Fibroblast of upper back skin (primary cell): ENCODE results near the gene SLC11A2.
"Not testable (repeated sequence)": the region's sequence is repeated elsewhere in the genome, so short reads cannot be mapped to it uniquely, and the experiment has no call there.

ENCODE experiments used
- DNase-seq: peaks from one replicate; pipeline ENCODE4 v3.0.0-alpha.2; 2013

Gene SLC11A2

GRCh38 chr12:50988871-50989270, 37.3 kb downstream of the SLC11A2 start:
- no peak for DNase-seq

DNA sequence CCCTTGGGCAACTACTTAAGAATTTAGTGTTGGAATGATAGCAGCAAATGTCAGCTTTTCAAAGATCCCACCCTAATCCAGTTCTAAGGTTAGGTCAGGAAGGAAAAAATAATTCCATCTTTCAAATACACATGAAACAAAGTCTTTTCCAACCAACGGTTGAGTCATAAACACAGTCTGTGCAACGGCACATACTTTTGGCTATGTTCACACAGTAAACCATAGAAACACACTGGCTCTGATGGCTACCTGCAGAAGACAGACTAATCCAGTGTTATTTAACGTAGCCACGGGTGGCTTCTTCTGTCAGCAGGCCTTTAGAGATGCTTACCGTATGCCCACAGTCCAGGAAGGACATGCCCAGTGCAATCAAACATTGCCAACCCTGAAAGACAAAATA, 38.1 kb downstream of the SLC11A2 start:
- peak; percentile 53 for DNase-seq

- DNase-seq = peak; percentile 65
Observed at GRCh38 chr12:50986966-50987737, 39.0 kb downstream of the SLC11A2 start.

- DNase-seq = peak; percentile 66
Observed at GRCh38 chr12:50985322-50985721, 40.9 kb downstream of the SLC11A2 start.

DNA sequence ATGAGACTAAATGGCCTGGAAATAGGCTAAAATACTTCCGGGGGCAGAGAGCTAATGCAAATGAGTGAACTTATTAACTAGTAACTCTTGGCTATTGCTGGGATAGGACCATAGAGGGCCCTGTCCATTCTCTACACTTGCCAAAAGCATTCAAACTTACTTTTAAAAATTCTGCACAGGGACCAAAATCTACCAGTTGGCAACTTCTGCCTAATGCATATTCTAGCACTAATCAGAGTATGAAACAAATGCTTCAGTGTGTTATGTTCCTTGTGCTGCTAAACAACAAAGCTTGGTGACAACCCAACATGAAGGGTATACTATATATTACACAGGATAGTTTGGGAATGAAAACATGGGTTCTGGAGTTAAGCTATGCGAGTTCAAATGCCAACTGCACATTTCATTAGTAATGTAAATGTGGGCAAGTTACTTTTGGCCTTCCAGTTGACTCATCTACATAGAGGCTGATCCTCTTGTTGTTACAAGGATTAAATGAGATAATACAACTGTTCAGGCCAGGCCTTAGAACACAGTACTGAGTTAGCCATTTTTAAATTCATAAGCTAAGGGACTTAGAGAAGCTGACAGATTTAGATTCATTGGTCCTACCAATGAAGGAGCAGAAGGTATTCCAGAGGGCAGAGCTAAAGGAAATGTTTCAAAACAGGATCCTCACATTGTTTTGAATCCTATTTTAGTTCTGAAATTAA, 41.4 kb downstream of the SLC11A2 start:
- peak; percentile 27 for DNase-seq

DNA sequence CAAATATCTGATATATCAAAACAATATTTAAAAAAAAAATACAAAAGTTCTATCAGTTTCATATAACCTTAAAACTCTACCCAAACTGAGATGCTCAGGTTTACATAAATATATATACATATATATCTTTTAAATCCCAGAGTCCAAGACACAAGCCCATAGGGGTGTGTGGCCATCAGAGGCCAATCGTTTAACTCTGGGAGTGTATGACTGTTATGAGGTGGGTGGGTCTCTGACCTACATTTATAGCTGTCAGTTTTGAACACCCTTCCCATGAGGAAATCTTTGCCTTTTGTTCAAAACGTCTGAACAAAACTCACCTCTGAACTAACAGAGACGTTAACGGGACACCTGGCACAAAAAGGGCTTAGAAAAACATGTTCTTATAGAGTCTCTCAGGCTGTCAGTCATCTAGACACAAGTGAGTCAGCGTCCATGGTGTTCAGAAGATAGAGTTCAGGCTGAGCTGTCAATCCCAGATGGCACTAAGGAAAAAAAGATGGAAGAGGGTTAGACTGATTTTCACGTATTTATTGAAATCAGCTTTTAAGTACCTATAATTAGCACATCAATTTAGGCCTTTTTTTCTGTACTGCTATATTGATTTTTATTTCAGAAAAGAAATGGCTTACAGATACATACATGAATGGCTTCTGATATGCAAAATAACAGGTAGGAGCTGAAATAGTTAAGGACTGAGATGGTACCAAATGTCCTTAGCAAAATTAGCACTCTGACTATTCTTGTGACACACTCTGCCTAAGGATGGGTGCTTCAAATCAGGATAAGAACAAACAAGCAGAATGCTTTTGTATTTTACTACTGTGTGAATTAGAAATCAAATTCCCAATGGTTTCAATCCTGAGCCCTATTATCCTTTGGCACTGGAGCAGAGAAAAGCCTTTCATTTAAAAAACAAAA, 44.6 kb downstream of the SLC11A2 start:
- no peak for DNase-seq

DNA sequence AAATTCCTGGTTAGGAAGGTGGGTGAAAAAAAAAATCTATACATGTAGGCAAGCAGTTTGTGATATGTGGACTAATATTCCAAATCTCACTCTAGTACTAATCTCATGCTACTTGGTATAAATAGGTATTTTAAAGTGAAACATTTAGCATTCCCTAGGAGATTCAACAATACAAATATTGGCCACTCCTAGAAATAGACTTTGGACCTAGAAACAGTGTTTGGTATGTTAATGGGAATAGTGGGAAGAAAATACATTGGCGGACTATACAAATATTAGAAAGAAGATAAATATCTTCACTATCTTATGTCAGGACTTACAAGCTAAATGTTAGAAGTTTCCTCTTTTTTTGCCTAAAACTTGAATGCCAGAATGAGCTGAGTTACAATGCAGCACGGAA, 45.6 kb downstream of the SLC11A2 start:
- DNase-seq = no peak

DNA sequence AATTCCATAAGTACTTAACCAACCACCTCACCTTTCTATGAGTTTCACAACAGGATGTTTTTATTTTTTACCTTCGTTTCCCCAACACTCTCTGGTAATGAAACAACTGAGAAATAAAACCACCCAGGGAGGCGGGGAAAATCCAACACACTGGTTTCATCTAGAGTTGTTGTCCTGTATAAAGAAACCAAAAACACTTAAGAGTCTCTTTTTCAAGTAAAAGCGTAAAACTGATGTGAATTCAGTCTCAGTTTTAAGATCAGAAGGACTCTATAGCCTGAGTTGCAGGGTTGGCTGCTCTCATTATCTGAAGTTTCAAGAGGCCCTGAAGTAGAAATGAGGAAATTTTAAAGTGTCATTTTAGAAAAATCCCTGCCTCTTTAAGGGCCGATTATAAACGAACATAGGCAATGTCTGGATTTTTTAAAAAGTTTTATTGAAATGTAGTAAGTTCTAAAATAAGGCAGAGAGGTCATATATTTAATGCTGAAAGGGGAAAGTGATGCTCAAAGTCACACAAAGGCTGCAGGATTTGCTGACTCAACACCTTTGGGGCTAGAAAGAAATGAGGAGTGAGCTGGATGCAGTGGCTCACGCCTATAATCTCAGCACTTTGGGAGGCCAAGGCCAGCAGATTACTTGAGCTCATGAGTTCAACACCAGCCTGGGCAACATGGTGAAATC, 46.7 kb downstream of the SLC11A2 start:
- DNase-seq = no peak

- DNase-seq = peak; percentile 39
Observed at GRCh38 chr12:50971946-50972345, 54.2 kb downstream of the SLC11A2 start.

- no peak for DNase-seq
Observed at GRCh38 chr12:50964432-50964831, 61.8 kb downstream of the SLC11A2 start.

DNA sequence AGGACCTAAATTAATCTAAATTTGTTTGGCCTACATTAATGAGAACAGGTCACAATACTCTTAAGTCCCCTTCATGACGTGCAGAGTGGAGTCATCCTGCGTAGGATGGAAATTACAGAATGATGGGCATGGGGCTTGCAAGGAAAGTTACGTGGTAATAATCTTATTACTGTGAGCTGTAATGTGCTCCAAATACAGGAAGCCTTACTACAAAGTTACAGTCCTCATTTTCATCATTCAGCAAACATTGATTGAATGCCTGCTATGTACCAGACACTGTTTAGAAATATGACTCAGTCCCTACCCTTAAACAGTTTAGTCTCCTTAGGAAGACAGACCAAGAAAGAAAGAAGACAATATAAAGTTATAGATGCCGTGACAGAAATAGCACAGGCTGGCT, 64.5 kb downstream of the SLC11A2 start:
- DNase-seq = no peak

GRCh38 chr12:50960130-50960529, 66.1 kb downstream of the SLC11A2 start:
- no peak for DNase-seq

DNA sequence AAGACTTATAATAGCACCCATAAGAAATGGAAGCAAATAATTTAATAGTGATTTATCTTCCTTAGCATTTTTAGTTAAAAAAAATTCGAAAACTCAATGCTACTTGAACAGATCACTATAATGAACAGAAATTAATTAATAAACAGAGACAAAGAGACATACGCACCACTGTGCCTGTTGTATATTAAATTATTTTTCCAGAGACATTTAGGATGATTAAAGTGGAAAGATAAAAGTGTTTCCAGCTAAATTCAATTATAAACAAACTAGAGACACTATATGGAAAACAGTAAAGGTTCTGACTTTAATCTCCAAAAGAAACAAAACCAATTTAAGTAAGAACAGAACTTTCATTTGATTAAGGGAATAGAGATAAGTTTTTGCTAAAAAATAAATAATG, 70.5 kb downstream of the SLC11A2 start:
- DNase-seq = no peak

DNA sequence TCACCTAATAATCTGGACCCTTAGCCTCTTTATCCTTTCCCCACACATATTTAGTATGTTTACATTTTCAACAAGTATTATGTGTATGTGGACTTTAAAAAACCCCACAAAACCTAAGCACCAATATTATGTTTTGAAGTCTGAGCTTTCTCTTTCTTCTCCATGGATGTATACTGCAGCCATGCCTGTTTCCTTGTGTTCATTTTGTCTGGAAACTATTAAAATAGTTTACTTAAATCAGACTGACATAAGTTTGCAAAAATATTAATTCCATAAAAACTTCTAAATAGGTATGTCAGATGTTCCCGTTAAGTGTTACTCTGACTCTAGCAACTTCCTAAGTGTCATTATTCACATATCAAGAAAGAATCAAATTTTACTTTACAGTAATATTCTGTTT, 70.9 kb downstream of the SLC11A2 start:
- DNase-seq = no peak

DNA sequence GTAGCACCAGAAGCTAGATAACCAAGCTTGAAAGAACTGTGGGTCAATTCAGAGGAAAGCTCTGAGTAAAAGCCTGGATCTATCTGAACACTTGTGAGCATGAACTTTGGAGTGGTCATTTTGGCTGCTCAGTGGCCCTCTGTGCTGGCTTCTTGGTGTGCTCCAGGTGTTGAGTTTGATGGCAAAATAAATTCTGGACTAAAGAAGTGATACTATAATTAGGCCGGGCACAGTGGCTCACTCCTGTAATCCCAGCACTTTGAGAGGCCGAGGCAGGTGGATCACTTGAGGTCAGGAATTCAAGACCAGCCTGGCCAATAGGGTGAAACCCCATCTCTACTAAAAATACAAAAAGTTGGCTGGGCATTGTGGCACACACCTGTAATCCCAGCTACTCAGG, 71.4 kb downstream of the SLC11A2 start:
- not testable (repeated sequence) for DNase-seq

DNA sequence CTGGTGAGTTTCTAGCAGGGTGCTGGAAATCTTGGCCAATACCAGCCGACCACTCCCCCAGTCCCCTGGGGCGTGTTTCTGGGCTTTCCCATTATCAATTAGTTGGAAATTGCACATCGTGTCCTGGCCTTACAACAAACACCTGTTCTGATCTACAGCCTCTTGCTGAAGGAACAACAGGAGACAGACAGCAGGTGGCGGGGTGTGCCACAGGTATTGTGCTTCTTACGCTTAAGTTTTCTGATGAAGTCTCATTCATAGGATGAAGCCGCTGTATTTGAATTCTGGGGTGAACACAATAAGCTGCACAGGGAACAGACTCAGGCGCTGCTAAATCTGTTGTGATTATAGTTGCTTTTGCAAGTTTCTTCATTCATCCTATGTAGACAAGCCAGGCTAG, 73.1 kb downstream of the SLC11A2 start:
- DNase-seq = no peak

DNA sequence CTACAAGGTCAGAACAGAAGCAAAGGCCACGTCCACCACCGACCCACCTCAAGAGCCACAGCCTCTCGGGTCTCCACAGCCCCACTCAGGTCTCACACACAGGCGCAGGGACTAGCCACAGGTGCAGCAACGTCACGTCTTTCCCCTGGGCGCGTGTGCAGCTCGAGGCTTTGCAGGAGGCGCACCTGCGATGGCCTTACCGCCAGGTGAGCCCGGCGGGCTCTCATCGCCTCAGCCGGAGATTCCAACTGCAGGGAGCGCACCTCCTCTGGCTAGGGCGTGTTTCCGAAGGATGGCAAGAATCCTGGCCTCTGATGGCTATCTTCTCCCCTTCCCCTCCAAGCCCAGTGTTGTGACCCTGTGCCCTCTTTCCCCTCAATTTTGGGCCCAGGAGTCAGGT, 73.7 kb downstream of the SLC11A2 start, which contains the start of gene HIGD1C:
Gene HIGD1C, plus strand, starts transcription at position 35 of the 400 bp plus-strand sequence. CDS start 1,455 bp downstream, outside the sequence.
- no peak for DNase-seq

DNA sequence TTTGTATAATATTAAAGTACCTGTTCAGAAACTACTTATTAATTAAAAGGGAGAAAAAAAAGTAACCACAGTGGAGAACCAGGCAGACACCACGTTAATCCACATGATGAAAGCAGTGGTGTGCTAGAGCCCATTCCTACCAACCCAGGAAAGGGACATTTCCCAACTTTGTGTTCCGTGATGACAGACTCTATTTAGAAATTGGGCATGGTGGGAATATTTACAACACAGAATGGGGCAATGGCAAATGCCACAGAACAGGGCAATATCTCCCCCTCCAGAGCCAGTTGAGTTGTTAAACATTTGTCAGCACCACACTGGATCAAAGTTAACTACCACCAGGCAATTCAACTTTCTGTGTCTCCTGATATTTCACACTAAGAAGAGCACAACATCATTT, 75.1 kb downstream of the SLC11A2 start:
- DNase-seq = no peak

- no peak for DNase-seq
Observed at GRCh38 chr12:50949801-50950302, 76.3 kb downstream of the SLC11A2 start.

DNA sequence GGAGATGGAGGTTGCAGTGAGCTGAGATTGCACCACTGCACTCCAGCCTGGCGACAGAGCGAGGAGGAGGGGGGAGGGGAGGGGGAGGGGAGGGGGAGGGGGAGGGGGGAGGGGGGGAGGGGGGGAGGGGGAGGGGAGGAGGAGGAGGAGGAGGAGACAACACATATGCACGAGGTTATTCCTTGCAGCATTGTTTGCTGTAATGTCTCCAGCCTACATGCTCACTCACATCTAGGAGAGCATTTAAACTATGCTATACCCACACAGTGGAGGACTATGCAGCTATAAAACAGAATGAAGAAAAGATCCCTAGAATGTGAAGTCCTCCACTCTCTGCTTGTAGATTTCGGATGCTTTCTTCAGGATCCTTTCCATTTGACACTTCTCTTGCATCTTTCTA, 77.4 kb downstream of the SLC11A2 start:
- no peak for DNase-seq

DNA sequence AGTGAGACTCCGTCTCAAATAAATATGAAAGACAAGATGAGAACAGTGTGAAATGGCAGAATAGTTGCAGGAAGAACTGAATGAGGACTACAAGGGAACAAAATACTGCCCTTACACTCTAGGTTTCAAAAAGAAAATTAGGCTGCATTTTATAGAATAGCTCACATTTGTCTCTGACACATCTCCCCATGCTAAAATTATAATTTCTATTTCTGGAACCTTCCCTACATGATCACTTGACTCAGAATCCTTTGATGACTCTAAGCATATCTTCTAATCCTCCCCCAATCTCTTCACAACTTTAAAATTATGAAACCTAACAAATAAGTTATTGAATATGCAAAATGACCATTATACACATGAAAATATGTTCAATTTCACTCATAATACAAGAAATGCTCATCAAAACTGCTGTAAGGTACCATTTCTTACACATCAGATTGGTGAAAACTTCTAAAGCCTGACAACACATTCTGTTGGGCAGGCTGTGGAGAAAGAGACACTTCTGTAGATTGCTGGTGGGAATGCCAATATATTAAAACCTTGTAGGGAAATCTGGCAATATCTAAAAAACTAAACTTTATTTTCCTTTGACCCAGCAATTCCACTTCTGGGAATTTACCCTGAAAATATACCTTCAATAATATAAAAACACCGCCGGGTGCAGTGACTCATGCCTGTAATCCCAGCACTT, 78.1 kb downstream of the SLC11A2 start:
- DNase-seq = no peak

DNA sequence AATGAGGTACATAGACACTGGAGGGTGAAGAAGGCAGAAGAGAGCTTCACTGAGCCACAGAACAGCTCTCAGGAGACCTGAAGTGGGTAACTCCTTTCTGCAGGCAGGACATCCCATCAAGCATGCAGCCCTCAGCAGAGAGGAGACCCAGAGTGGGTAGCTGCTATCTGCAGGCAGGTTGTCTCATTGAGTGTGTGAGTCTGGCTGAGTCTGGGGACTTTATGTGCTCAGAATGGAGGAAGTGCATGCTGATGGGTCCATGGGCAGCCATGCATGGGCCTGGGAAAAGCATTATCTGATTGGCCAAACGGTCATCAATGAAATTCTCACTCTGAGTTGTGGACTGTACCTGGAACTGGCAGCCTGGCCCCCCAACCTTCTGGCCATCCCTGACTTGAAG, 88.5 kb downstream of the SLC11A2 start:
- DNase-seq = no peak
